ENCODE results near the gene SENP7.
"Not testable (repeated sequence)": the region's sequence is repeated elsewhere in the genome, so short reads cannot be mapped to it uniquely, and the experiment has no call there.

SENP7 gene

GRCh38 chr3:101519685-101520365 lies 6.8 kb upstream of the SENP7 start:
- no peak for DNase-seq

GRCh38 chr3:101518421-101518871 lies 5.4 kb upstream of the SENP7 start:
- DNase-seq = no peak

GRCh38 chr3:101513419-101513986 lies 491 bp upstream of the SENP7 start:
- DNase-seq = no peak

- no peak for DNase-seq
These were observed 691 bp downstream of the SENP7 start for GRCh38 chr3:101512396-101512645.

- no peak for DNase-seq
These were observed 3.2 kb downstream of the SENP7 start for GRCh38 chr3:101509811-101510210.

GRCh38 chr3:101509281-101509680 lies 3.7 kb downstream of the SENP7 start:
- DNase-seq = no peak

- DNase-seq = no peak
These were observed 11.2 kb downstream of the SENP7 start for GRCh38 chr3:101501783-101502182.

- DNase-seq = no peak
These were observed 12.8 kb downstream of the SENP7 start for GRCh38 chr3:101500208-101500607.

GRCh38 chr3:101497803-101498202 lies 15.2 kb downstream of the SENP7 start:
- no peak for DNase-seq

GRCh38 chr3:101495552-101495951 lies 17.5 kb downstream of the SENP7 start:
- DNase-seq = no peak

- no peak for DNase-seq
These were observed 28.0 kb downstream of the SENP7 start for GRCh38 chr3:101484805-101485620.

GRCh38 chr3:101478980-101479379 lies 34.0 kb downstream of the SENP7 start:
- no peak for DNase-seq

- DNase-seq = not testable (repeated sequence)
These were observed 38.0 kb downstream of the SENP7 start for GRCh38 chr3:101474841-101475552.

GRCh38 chr3:101468676-101469075 lies 44.3 kb downstream of the SENP7 start:
- not testable (repeated sequence) for DNase-seq

GRCh38 chr3:101467310-101467663 lies 45.7 kb downstream of the SENP7 start:
- DNase-seq = not testable (repeated sequence)

- peak; percentile 17 for DNase-seq
These were observed 46.3 kb downstream of the SENP7 start for GRCh38 chr3:101466465-101467309.

GRCh38 chr3:101464235-101464634 lies 48.8 kb downstream of the SENP7 start:
- DNase-seq = no peak

GRCh38 chr3:101461451-101461850 lies 51.6 kb downstream of the SENP7 start:
- DNase-seq = no peak

- no peak for DNase-seq
These were observed 54.6 kb downstream of the SENP7 start for GRCh38 chr3:101458387-101458786.

GRCh38 chr3:101454629-101455028 lies 58.4 kb downstream of the SENP7 start:
- no peak for DNase-seq

GRCh38 chr3:101453961-101454360 lies 59.1 kb downstream of the SENP7 start:
- no peak for DNase-seq

- DNase-seq = not testable (repeated sequence)
These were observed 74.4 kb downstream of the SENP7 start for GRCh38 chr3:101438641-101439040.

GRCh38 chr3:101433652-101434051 lies 79.4 kb downstream of the SENP7 start:
- DNase-seq = no peak

All from NCI-H2227 treated with DMSO at 0.1 percent for 48 hours (cell line).